ENCODE measurements around the gene OLIG1.
A peak's percentile ranks its signal among the peaks of the same experiment; 100 is the strongest.

OLIG1 gene

DNA sequence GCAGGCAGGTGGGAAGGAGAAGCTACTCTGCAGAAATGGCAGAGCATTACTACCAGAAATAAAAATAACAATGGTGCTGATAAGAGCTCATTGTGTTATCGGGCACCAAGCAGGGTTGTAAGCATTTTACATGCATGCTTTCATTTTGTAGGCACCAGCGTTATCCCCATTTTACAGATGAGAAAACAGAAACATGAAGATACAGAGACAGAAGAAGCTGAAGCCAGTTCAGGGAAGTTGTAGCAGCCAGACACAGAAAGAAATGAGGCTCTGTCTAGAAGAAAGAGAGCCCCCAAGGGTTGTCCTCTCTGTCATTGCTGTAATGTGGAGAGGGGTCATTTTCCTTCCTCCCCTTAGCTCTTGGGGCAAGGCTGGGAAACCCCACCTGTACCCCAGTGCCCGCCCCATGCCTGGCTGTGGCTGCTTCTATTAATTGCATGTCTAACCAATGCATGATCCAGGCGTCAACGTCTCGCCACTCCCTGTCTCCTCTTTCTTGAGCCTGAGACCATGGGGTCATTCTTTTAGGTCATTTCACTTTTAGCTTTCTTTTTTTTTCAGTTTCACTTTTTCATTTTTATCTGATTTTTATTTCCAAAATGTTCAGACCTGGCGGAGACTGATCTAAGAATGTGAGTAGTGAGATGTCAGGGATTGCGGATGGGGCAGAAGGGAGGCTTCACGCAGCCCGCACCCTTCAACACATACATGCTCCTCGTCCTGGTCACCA is 6.8 kb downstream of the OLIG1 start:
- TF ChIP-seq, protein P1, sequence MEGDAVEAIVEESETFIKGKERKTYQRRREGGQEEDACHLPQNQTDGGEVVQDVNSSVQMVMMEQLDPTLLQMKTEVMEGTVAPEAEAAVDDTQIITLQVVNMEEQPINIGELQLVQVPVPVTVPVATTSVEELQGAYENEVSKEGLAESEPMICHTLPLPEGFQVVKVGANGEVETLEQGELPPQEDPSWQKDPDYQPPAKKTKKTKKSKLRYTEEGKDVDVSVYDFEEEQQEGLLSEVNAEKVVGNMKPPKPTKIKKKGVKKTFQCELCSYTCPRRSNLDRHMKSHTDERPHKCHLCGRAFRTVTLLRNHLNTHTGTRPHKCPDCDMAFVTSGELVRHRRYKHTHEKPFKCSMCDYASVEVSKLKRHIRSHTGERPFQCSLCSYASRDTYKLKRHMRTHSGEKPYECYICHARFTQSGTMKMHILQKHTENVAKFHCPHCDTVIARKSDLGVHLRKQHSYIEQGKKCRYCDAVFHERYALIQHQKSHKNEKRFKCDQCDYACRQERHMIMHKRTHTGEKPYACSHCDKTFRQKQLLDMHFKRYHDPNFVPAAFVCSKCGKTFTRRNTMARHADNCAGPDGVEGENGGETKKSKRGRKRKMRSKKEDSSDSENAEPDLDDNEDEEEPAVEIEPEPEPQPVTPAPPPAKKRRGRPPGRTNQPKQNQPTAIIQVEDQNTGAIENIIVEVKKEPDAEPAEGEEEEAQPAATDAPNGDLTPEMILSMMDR (IDR thresholded peaks at IDR 0.05; ENCODE audit: insufficient read depth, low read length): no peak
- TF ChIP-seq, protein P2, sequence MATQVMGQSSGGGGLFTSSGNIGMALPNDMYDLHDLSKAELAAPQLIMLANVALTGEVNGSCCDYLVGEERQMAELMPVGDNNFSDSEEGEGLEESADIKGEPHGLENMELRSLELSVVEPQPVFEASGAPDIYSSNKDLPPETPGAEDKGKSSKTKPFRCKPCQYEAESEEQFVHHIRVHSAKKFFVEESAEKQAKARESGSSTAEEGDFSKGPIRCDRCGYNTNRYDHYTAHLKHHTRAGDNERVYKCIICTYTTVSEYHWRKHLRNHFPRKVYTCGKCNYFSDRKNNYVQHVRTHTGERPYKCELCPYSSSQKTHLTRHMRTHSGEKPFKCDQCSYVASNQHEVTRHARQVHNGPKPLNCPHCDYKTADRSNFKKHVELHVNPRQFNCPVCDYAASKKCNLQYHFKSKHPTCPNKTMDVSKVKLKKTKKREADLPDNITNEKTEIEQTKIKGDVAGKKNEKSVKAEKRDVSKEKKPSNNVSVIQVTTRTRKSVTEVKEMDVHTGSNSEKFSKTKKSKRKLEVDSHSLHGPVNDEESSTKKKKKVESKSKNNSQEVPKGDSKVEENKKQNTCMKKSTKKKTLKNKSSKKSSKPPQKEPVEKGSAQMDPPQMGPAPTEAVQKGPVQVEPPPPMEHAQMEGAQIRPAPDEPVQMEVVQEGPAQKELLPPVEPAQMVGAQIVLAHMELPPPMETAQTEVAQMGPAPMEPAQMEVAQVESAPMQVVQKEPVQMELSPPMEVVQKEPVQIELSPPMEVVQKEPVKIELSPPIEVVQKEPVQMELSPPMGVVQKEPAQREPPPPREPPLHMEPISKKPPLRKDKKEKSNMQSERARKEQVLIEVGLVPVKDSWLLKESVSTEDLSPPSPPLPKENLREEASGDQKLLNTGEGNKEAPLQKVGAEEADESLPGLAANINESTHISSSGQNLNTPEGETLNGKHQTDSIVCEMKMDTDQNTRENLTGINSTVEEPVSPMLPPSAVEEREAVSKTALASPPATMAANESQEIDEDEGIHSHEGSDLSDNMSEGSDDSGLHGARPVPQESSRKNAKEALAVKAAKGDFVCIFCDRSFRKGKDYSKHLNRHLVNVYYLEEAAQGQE (IDR thresholded peaks at IDR 0.05; ENCODE audit: insufficient replicate concordance, low read depth): no peak
- TF ChIP-seq POLR2AphosphoS5 (IDR thresholded peaks at IDR 0.05; ENCODE audit: low read depth) (no peak), GABPA (IDR thresholded peaks at IDR 0.05; ENCODE audit: low read depth) (no peak), SPI1 (IDR thresholded peaks at IDR 0.05; ENCODE audit: borderline replicate concordance, low read depth) (no peak)
- Histone ChIP-seq H3K27me3 (ENCODE audit: insufficient read depth, poor library complexity, severe bottlenecking) (no peaks in the 10 kb centered on the region), H3K27ac (replicated peaks) (no peak overlapping the region), H3K4me3 (replicated peaks; ENCODE audit: insufficient read depth, low read length) (no peak overlapping the region)
- no peak for DNase-seq (ENCODE audit: low read depth in 1 of 2, low spot score in 1 of 2)

DNA sequence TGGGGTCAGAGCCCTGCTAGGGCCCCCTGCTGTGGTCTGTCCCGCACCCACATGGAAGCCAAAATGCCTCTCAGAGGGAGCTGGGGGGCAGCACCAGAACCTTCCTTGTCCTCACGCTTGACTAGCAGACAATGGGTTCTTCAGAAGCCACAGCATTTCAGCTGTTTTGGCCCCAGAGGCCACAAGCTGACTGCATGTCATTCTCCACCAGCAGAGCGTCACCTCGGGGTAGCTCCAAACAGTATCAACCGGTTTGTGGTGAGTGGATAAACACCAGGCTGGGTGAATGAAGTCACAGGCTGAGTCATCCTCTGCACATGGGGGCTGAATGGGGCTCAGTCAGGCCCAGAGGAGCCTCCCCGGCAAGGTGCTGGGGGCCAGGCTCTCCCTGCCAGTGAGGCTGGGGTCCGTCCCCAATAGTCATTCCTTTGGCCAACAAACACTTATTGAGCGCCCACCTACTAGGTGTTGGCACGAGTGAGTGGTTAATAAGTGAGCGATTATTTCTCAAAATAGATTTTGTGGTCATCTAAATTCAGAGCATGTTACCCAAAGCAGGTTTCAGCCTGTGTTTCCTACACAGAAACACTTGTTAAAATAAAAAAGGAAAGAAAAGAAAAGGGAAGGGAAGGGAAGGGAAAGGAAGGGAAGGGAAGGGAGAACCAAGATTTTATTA is 9.1 kb downstream of the OLIG1 start:
- Histone ChIP-seq H3K27ac (replicated peaks) (peak overlapping the region; percentile 24; the same call in 1 of the 2 replicates), H3K4me3 (replicated peaks; ENCODE audit: insufficient read depth, low read length) (no peak overlapping the region), H3K27me3 (ENCODE audit: insufficient read depth, poor library complexity, severe bottlenecking) (no peaks in the 10 kb centered on the region)
- TF ChIP-seq SPI1 (IDR thresholded peaks at IDR 0.05; ENCODE audit: borderline replicate concordance, low read depth) (no peak), POLR2AphosphoS5 (IDR thresholded peaks at IDR 0.05; ENCODE audit: low read depth) (peak; percentile 53; the same call in 1 of the 2 replicates)
- peak; percentile 87 to 90 for DNase-seq (ENCODE audit: low read depth in 1 of 2, low spot score in 1 of 2)

DNA sequence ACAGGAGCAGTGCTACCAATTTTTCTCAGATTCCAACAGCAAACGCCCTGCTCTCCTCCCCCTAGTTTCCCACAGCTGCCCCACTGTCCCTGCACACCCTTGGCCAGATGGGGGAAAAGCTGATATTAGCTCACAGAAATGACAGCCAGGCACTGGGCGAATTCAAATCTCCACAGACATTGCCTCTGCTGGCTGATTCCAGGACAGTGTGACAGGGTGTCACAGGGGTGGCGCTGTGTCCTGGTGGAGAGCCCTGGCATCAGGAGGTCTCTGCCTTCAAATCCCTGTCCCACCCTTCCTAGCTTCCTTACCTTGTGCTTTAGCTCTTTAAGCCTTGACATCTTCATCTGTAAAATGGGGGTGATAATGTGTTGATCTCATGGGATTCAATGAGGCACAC is 10.4 kb downstream of the OLIG1 start:
- H3K27me3 ChIP-seq (ENCODE audit: insufficient read depth, poor library complexity, severe bottlenecking): no peaks in the 10 kb centered on the region
- no peak overlapping the region for H3K4me3 ChIP-seq (replicated peaks; ENCODE audit: insufficient read depth, low read length)
- no peak for TF ChIP-seq SPI1 (IDR thresholded peaks at IDR 0.05; ENCODE audit: borderline replicate concordance, low read depth)
- no peak for DNase-seq (ENCODE audit: low read depth in 1 of 2, low spot score in 1 of 2)
- no peak overlapping the region for H3K27ac ChIP-seq (replicated peaks)

DNA sequence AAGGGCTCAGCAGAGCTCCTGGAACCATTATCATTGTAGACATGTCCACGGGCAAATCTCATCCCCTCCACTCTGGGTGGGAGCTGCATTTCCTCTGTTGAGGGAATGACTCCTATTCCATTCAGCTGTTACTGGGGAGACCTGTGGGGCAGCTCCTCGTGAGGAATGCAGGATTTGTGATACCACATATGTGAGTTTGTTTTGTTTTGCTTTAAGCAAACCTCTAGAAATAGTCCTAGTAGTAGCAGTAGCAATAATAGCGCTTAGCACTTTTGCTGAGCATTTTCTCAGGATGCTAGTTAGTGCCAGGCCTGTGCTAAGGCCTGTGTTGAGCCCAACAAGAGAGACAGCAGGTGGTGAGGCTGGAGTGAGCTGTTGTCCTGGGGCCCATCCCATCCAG is 10.8 kb downstream of the OLIG1 start:
- Histone ChIP-seq H3K4me3 (replicated peaks; ENCODE audit: insufficient read depth, low read length) (no peak overlapping the region), H3K27ac (replicated peaks) (no peak overlapping the region), H3K27me3 (ENCODE audit: insufficient read depth, poor library complexity, severe bottlenecking) (no peaks in the 10 kb centered on the region)
- TF ChIP-seq, protein P2 (IDR thresholded peaks at IDR 0.05; ENCODE audit: insufficient replicate concordance, low read depth): no peak
- TF ChIP-seq POLR2AphosphoS5 (IDR thresholded peaks at IDR 0.05; ENCODE audit: low read depth): no peak
- TF ChIP-seq, protein P1 (IDR thresholded peaks at IDR 0.05; ENCODE audit: insufficient read depth, low read length): no peak
- TF ChIP-seq SPI1 (IDR thresholded peaks at IDR 0.05; ENCODE audit: borderline replicate concordance, low read depth): no peak
- TF ChIP-seq GABPA (IDR thresholded peaks at IDR 0.05; ENCODE audit: low read depth): no peak
- DNase-seq (ENCODE audit: low read depth in 1 of 2, low spot score in 1 of 2): no peak
